ENCODE data around the gene UTF1.

DNA sequence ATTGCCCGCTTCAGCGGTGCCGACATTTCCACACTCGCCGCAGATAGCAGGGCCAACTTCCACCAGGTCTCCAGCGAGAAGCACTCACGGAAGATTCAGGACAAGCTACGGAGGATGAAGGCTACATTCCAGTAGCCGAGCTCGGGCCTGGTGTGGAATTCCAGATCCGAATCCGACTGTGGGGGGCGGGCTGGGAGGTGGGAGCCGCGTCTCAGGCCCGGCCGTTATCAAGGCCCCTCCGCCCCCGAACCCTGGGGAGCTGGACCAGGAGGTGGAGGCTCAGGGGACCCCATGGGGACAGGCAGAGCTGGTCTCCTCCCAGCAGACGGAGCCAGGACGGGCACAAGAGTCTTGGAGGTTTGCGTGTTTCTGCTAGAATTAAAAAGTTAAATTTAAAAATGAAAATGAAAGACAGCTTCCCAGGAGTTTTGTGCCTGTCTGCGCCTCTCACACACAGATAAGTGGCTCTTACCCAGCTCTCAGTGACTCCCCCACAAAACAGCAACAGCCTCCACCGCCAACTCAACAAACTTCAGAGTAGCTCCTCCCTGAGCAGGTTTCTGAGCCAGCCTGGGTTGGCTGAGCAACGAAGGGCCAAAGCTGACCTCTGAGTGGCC, 5.2 kb upstream of the UTF1 start:
- TF ChIP-seq, protein P1, sequence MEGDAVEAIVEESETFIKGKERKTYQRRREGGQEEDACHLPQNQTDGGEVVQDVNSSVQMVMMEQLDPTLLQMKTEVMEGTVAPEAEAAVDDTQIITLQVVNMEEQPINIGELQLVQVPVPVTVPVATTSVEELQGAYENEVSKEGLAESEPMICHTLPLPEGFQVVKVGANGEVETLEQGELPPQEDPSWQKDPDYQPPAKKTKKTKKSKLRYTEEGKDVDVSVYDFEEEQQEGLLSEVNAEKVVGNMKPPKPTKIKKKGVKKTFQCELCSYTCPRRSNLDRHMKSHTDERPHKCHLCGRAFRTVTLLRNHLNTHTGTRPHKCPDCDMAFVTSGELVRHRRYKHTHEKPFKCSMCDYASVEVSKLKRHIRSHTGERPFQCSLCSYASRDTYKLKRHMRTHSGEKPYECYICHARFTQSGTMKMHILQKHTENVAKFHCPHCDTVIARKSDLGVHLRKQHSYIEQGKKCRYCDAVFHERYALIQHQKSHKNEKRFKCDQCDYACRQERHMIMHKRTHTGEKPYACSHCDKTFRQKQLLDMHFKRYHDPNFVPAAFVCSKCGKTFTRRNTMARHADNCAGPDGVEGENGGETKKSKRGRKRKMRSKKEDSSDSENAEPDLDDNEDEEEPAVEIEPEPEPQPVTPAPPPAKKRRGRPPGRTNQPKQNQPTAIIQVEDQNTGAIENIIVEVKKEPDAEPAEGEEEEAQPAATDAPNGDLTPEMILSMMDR (IDR thresholded peaks at IDR 0.05; ENCODE audit: low read depth, low read length): no peak
- no peak for TF ChIP-seq EZH2phosphoT487 (IDR thresholded peaks at IDR 0.05; ENCODE audit: low read depth)
